HFFc6 (cell line): Measurements from ENCODE around the gene ERBB4. TPM values are rescaled to one million over a fixed set of nuclear protein-coding genes. Genes with fewer than 3 reads are reported as not detected.
A peak's percentile ranks its signal among the peaks of the same experiment; 100 is the strongest.
"Not testable (repeated sequence)": the region's sequence is repeated elsewhere in the genome, so short reads cannot be mapped to it uniquely, and the experiment has no call there.

Source experiments
- DNase-seq: peaks from one replicate; pipeline ENCODE4 v3.0.0-alpha.2; 2018
- H3K27ac Mint-ChIP-seq: 2 replicates; pipeline ENCODE4 v1.8.0; 2020; ENCODE audit warnings: mild to moderate bottlenecking, mixed read lengths
- H3K27me3 Mint-ChIP-seq: 2 replicates; pipeline ENCODE4 v1.8.0; 2021; ENCODE audit warnings: mild to moderate bottlenecking, moderate library complexity, mixed read lengths; ENCODE audit not compliant: insufficient read depth
- H3K36me3 Mint-ChIP-seq: 2 replicates; pipeline ENCODE4 v1.8.0; 2021; ENCODE audit warnings: low read depth, mixed read lengths
- H3K4me1 Mint-ChIP-seq: 2 replicates; pipeline ENCODE4 v1.8.0; 2020; ENCODE audit warnings: low read depth, mixed read lengths
- H3K4me3 Mint-ChIP-seq: 2 replicates; pipeline ENCODE4 v1.8.0; 2020; ENCODE audit warnings: mild to moderate bottlenecking, moderate library complexity, mixed read lengths
- H3K9me3 Mint-ChIP-seq: 2 replicates; pipeline ENCODE4 v1.8.0; 2020; ENCODE audit warnings: mild to moderate bottlenecking, mixed read lengths
- CTCF ChIP-seq: fragments of 200-600 bp; sonication (generic); IDR thresholded peaks from 2 replicates; pipeline ENCODE4 v1.5.0; 2021; ENCODE audit warnings: antibody characterized with exemption, mild to moderate bottlenecking
- total RNA-seq, 6 experiments: library from RNA; stranded (reverse); fragmentation: NEBNext Ultra II Directional; extraction: Animal tissue kit (Norgen Biotek cat#: 25700); gene quantifications; 2 replicates in 1 of 6; 3 replicates in 5 of 6; pipeline ENCODE4 v1.2.3, GENCODE V29; 2021

Gene ERBB4
- total RNA-seq, 6 experiments from 2014 or later, result not detected

GRCh38 chr2:212249451-212249850, 289.2 kb downstream of the ERBB4 start:
- Mint-ChIP-seq H3K27me3 (no peaks in the 10 kb centered on the region), H3K9me3 (no peaks in the 10 kb centered on the region), H3K27ac (no peak overlapping the region), H3K4me1 (no peaks in the 10 kb centered on the region), H3K36me3 (no peaks in the 10 kb centered on the region), H3K4me3 (no peak overlapping the region)
- peak; percentile 49 for TF ChIP-seq CTCF
- no peak for DNase-seq

GRCh38 chr2:212245880-212246279, 292.7 kb downstream of the ERBB4 start:
- TF ChIP-seq CTCF, result no peak
- Mint-ChIP-seq H3K27ac (no peak overlapping the region), H3K36me3 (no peaks in the 10 kb centered on the region), H3K9me3 (no peaks in the 10 kb centered on the region), H3K4me3 (no peak overlapping the region), H3K4me1 (no peaks in the 10 kb centered on the region), H3K27me3 (no peaks in the 10 kb centered on the region)
- DNase-seq, result no peak

GRCh38 chr2:212242724-212243123, 295.9 kb downstream of the ERBB4 start:
- Mint-ChIP-seq H3K27me3 (no peaks in the 10 kb centered on the region), H3K9me3 (peaks cover 4% of the 10 kb centered on the region; the same call in 1 of the 2 replicates), H3K4me3 (no peak overlapping the region), H3K36me3 (no peaks in the 10 kb centered on the region), H3K27ac (no peak overlapping the region), H3K4me1 (no peaks in the 10 kb centered on the region)
- no peak for TF ChIP-seq CTCF
- no peak for DNase-seq

- not testable (repeated sequence) for H3K4me1 Mint-ChIP-seq, H3K27ac Mint-ChIP-seq, H3K36me3 Mint-ChIP-seq, H3K4me3 Mint-ChIP-seq, DNase-seq, H3K27me3 Mint-ChIP-seq
- peaks cover 25% of the 10 kb centered on the region for H3K9me3 Mint-ChIP-seq
These were observed 300.4 kb downstream of the ERBB4 start for GRCh38 chr2:212238152-212238551.

- no peaks in the 10 kb centered on the region for H3K4me1 Mint-ChIP-seq
- no peak for TF ChIP-seq CTCF
- no peaks in the 10 kb centered on the region for H3K36me3 Mint-ChIP-seq
- no peak for DNase-seq
- no peak overlapping the region for H3K4me3 Mint-ChIP-seq
- H3K9me3 Mint-ChIP-seq, result peaks cover 25% of the 10 kb centered on the region
- H3K27me3 Mint-ChIP-seq, result no peaks in the 10 kb centered on the region
- H3K27ac Mint-ChIP-seq, result no peak overlapping the region
These were observed 301.1 kb downstream of the ERBB4 start for GRCh38 chr2:212237350-212238095.

GRCh38 chr2:212228743-212229171, 309.8 kb downstream of the ERBB4 start:
- no peaks in the 10 kb centered on the region for H3K27me3 Mint-ChIP-seq
- no peak overlapping the region for H3K4me3 Mint-ChIP-seq
- no peaks in the 10 kb centered on the region; the same call in 1 of the 2 replicates for H3K4me1 Mint-ChIP-seq
- peaks cover 4% of the 10 kb centered on the region; the same call in 1 of the 2 replicates for H3K9me3 Mint-ChIP-seq
- TF ChIP-seq CTCF, result no peak
- no peak for DNase-seq
- H3K36me3 Mint-ChIP-seq, result no peaks in the 10 kb centered on the region
- H3K27ac Mint-ChIP-seq, result no peak overlapping the region
